ENCODE results near the gene NTN1.

The NTN1 gene

DNA sequence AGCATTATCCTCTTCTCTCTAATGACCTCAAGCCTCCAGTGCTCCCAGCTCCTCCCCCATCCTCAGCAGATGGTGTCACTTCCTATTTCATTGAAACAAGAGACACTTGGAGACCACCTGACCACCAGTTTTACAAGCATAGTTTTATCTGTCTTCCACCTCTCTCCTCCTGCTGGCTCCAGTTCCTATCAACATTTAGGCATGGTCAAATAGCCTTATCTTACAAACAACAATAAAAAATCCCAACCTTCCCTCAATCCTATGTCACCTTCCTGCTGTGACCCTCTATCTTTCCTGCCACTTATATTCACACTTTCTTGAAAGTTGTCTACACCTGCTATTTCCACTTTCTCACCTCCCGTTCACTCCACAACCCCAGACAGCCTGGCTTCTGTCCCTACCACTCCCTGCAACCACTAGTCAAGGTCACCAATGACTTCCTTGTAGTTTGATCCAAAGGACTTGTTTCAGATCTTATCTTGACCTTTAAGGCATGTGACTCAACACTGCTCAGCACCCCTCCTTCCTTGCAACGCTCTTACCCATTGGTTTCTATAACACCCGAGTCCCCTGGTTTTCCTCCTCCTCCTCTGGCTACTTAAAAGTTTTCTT is 4.3 kb upstream of the NTN1 start:
- H3K4me2 ChIP-seq: peak overlapping the region in 5 of 11 experiments; percentile 15 to 52 (median 26); a peak in 7 of 22 replicates
- no peaks in the 10 kb centered on the region for H3K36me3 ChIP-seq
- no peak overlapping the region for H3K27ac ChIP-seq
- peaks cover 0 to 12% (median 4%) of the 10 kb centered on the region in 11 experiments; a peak in 14 of 22 replicates for H4K20me1 ChIP-seq
- TF ChIP-seq Cebpa-rat (IDR thresholded peaks at IDR 0.05): no peak
- H3K9me3 ChIP-seq (replicated peaks in 1 of 11): no peaks in the 10 kb centered on the region
- peaks cover 9 to 17% (median 13%) of the 10 kb centered on the region in 10 experiments; a peak in 19 of 20 replicates for H3K4me1 ChIP-seq
- H3K4me3 ChIP-seq: no peak overlapping the region
- H3K9ac ChIP-seq: no peak overlapping the region
- H3K27me3 ChIP-seq: peaks cover 44 to 61% (median 58%) of the 10 kb centered on the region in 11 experiments

- peaks cover 0 to 11% (median 8%) of the 10 kb centered on the region in 11 experiments; a peak in 13 of 22 replicates for H3K9me3 ChIP-seq (replicated peaks in 1 of 11)
Observed at GRCh38 chr17:9018726-9019125, 2.6 kb upstream of the NTN1 start.

GRCh38 chr17:9020096-9020823 is 1.1 kb upstream of the NTN1 start:
- peak overlapping the region; percentile 91 to 100 (median 99) for H3K4me2 ChIP-seq

More at GRCh38 chr17:9018726-9019125, 2.6 kb upstream of the NTN1 start:
- H3K4me3 ChIP-seq: no peak overlapping the region
- peaks cover 61 to 77% (median 75%) of the 10 kb centered on the region in 11 experiments for H3K27me3 ChIP-seq
- TF ChIP-seq Cebpa-rat (IDR thresholded peaks at IDR 0.05): no peak
- H3K36me3 ChIP-seq: no peaks in the 10 kb centered on the region
- H3K4me2 ChIP-seq: no peak overlapping the region
- H3K27ac ChIP-seq: no peak overlapping the region
- peaks cover 15 to 32% (median 25%) of the 10 kb centered on the region in 10 experiments; a peak in 19 of 20 replicates for H3K4me1 ChIP-seq
- peaks cover 0 to 29% (median 20%) of the 10 kb centered on the region in 11 experiments; a peak in 17 of 22 replicates for H4K20me1 ChIP-seq
- no peak overlapping the region for H3K9ac ChIP-seq

GRCh38 chr17:9020824-9021157 is 519 bp upstream of the NTN1 start:
- peaks cover 15 to 36% (median 25%) of the 10 kb centered on the region in 10 experiments; a peak in 19 of 20 replicates for H3K4me1 ChIP-seq
- peak overlapping the region; percentile 69 to 84 (median 75) for H3K4me3 ChIP-seq
- TF ChIP-seq Cebpa-rat (IDR thresholded peaks at IDR 0.05): no peak
- no peaks in the 10 kb centered on the region for H3K36me3 ChIP-seq
- H3K27ac ChIP-seq: peak overlapping the region in 3 of 11 experiments; percentile 4 to 16 (median 11); a peak in 3 of 22 replicates
- peaks cover 82 to 98% (median 95%) of the 10 kb centered on the region in 11 experiments for H3K27me3 ChIP-seq
- peaks cover 0 to 11% (median 8%) of the 10 kb centered on the region in 11 experiments; a peak in 13 of 22 replicates for H3K9me3 ChIP-seq (replicated peaks in 1 of 11)
- peak overlapping the region; percentile 58 to 77 (median 66); a peak in 21 of 22 replicates for H3K9ac ChIP-seq
- peaks cover 0 to 39% (median 20%) of the 10 kb centered on the region in 11 experiments; a peak in 17 of 22 replicates for H4K20me1 ChIP-seq
- peak overlapping the region; percentile 91 to 100 (median 99) for H3K4me2 ChIP-seq

More at GRCh38 chr17:9020096-9020823, 1.1 kb upstream of the NTN1 start:
- Histone ChIP-seq H3K9me3 (replicated peaks in 1 of 11) (peaks cover 0 to 11% (median 8%) of the 10 kb centered on the region in 11 experiments; a peak in 13 of 22 replicates), H3K27me3 (peaks cover 76 to 93% (median 90%) of the 10 kb centered on the region in 11 experiments), H3K27ac (peak overlapping the region in 2 of 11 experiments; percentile 11 to 16; a peak in 1 of 22 replicates), H3K9ac (peak overlapping the region; percentile 58 to 77 (median 66); a peak in 21 of 22 replicates), H4K20me1 (peaks cover 0 to 39% (median 20%) of the 10 kb centered on the region in 11 experiments; a peak in 17 of 22 replicates), H3K4me3 (peak overlapping the region; percentile 69 to 84 (median 75)), H3K4me1 (peaks cover 15 to 36% (median 25%) of the 10 kb centered on the region in 10 experiments; a peak in 19 of 20 replicates), H3K36me3 (no peaks in the 10 kb centered on the region)
- TF ChIP-seq Cebpa-rat (IDR thresholded peaks at IDR 0.05): no peak

DNA sequence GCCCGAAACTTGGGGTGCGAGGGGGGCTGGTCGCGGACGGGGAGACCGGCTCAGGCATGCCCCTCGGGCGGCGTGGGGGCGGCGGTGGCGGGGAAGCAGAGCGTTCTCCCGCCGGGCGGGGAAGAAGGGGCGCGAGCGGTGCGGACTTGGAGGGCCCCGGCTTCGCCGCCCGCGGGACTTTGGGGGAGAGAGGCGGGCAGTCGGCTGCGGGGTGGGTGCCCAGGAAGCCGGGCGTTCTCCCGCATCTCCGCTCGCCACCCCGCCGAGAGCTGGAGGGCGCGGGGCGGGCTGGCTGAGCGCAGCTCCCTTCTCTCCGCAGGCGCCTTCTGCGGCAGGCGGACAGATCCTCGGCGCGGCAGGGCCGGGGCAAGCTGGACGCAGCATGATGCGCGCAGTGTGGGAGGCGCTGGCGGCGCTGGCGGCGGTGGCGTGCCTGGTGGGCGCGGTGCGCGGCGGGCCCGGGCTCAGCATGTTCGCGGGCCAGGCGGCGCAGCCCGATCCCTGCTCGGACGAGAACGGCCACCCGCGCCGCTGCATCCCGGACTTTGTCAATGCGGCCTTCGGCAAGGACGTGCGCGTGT is 772 bp downstream of the NTN1 start:
- Histone ChIP-seq H3K27ac (no peak overlapping the region), H3K4me1 (peaks cover 15 to 32% (median 23%) of the 10 kb centered on the region in 10 experiments; a peak in 19 of 20 replicates), H3K36me3 (no peaks in the 10 kb centered on the region), H4K20me1 (peaks cover 0 to 39% (median 20%) of the 10 kb centered on the region in 11 experiments; a peak in 17 of 22 replicates), H3K27me3 (peaks cover 85 to 99% (median 90%) of the 10 kb centered on the region in 11 experiments), H3K9me3 (replicated peaks in 1 of 11) (peaks cover 0 to 11% (median 8%) of the 10 kb centered on the region in 11 experiments; a peak in 13 of 22 replicates), H3K4me3 (peak overlapping the region; percentile 69 to 84 (median 75)), H3K4me2 (peak overlapping the region; percentile 91 to 100 (median 99)), H3K9ac (peak overlapping the region; percentile 52 to 77 (median 69); a peak in 21 of 22 replicates)
- TF ChIP-seq Cebpa-rat (IDR thresholded peaks at IDR 0.05): no peak

GRCh38 chr17:9022573-9023391 is 1.5 kb downstream of the NTN1 start:
- Histone ChIP-seq H3K9ac (no peak overlapping the region), H4K20me1 (peaks cover 0 to 39% (median 20%) of the 10 kb centered on the region in 11 experiments; a peak in 17 of 22 replicates), H3K4me3 (peak overlapping the region; percentile 69 to 84 (median 75); a peak in 18 of 20 replicates), H3K4me2 (peak overlapping the region; percentile 91 to 100 (median 99)), H3K9me3 (replicated peaks in 1 of 11) (peaks cover 0 to 11% (median 8%) of the 10 kb centered on the region in 11 experiments; a peak in 13 of 22 replicates), H3K27me3 (peaks cover 78 to 95% (median 83%) of the 10 kb centered on the region in 11 experiments), H3K4me1 (peaks cover 15 to 32% (median 23%) of the 10 kb centered on the region in 10 experiments; a peak in 19 of 20 replicates), H3K36me3 (no peaks in the 10 kb centered on the region), H3K27ac (no peak overlapping the region)
- no peak for TF ChIP-seq Cebpa-rat (IDR thresholded peaks at IDR 0.05)

GRCh38 chr17:9023392-9024218 is 2.3 kb downstream of the NTN1 start:
- Histone ChIP-seq H3K4me1 (peaks cover 15 to 32% (median 23%) of the 10 kb centered on the region in 10 experiments; a peak in 19 of 20 replicates), H3K9ac (no peak overlapping the region), H3K9me3 (replicated peaks in 1 of 11) (peaks cover 0 to 11% (median 8%) of the 10 kb centered on the region in 11 experiments; a peak in 13 of 22 replicates), H3K4me3 (peak overlapping the region in 2 of 10 experiments; percentile 19 to 77; a peak in 1 of 20 replicates), H3K36me3 (no peaks in the 10 kb centered on the region), H3K27ac (no peak overlapping the region), H3K4me2 (0 out of 22 replicates have a peak overlapping the region, but pooled peaks of 3 of the 11 experiments have one; percentile 95 to 100 (median 100)), H3K27me3 (peaks cover 69 to 88% (median 79%) of the 10 kb centered on the region in 11 experiments), H4K20me1 (peaks cover 0 to 39% (median 20%) of the 10 kb centered on the region in 11 experiments; a peak in 17 of 22 replicates)
- TF ChIP-seq Cebpa-rat (IDR thresholded peaks at IDR 0.05): no peak
